ENCODE measurements around the gene FGF14. TPM values are rescaled to one million over a fixed set of nuclear protein-coding genes. Genes with fewer than 3 reads are reported as not detected.

Gene FGF14
- polyA plus RNA-seq, 1 of the 3 experiments (the other 2 are of a cell fraction) = 0.20 TPM

- Histone ChIP-seq H3K9ac (no peak overlapping the region), H3K79me2 (ENCODE audit: insufficient read depth) (no peaks in the 10 kb centered on the region), H3K9me3 (no peaks in the 10 kb centered on the region), H3K4me3 (ENCODE audit: low read depth in 2 of 2, low read length in 1 of 2) (no peak overlapping the region), H3F3A (replicated peaks; ENCODE audit: insufficient read depth) (no peaks in the 10 kb centered on the region), H4K20me1 (ENCODE audit: insufficient read depth) (no peaks in the 10 kb centered on the region), H3K9me2 (no peaks in the 10 kb centered on the region), H3K27me3 (ENCODE audit: insufficient read depth) (no peaks in the 10 kb centered on the region), H3K36me3 (replicated peaks in 1 of 2; ENCODE audit: control insufficient read depth in 1 of 2, insufficient read depth in 2 of 2, low read length in 1 of 2) (peaks cover 0 to 6% of the 10 kb centered on the region in 2 experiments), H3K27ac (ENCODE audit: low read depth in 2 of 2, low read length in 1 of 2) (no peak overlapping the region), H3K4me1 (ENCODE audit: control insufficient read depth in 1 of 2, insufficient read depth in 2 of 2, low read depth in 1 of 2, low read length in 1 of 2) (peaks cover 0 to 28% of the 10 kb centered on the region in 2 experiments; a peak in 2 of 4 replicates), H2AFZ (ENCODE audit: low read depth) (no peak overlapping the region), H3K4me2 (no peak overlapping the region)
- TF ChIP-seq GATA2 (CRISPR knock-in tag; IDR thresholded peaks at IDR 0.05) = no peak
- TF ChIP-seq IRF3 (IDR thresholded peaks at IDR 0.05; ENCODE audit: low read depth, low read length) = no peak
- no peak for TF ChIP-seq TAF1 (IDR thresholded peaks at IDR 0.05; ENCODE audit: borderline replicate concordance, low read depth, low read length)
- no peak for TF ChIP-seq ELF1 (IDR thresholded peaks at IDR 0.05)
- TF ChIP-seq TEAD4 (IDR thresholded peaks at IDR 0.05; ENCODE audit: borderline replicate concordance, insufficient read depth) = no peak
- TF ChIP-seq RAD21 (IDR thresholded peaks at IDR 0.05; ENCODE audit: low read length) = no peak
- TF ChIP-seq RXRA (IDR thresholded peaks at IDR 0.05; ENCODE audit: borderline replicate concordance, low read depth) = no peak
- ChIA-PET POLR2A (no interaction called here), CTCF (no interaction called here)
- WGBS (ENCODE audit: low lambda C conversion rate) = 67% methylated on average over 5 of the region's 5 CpGs
- no peak for DNase-seq
Measured at GRCh38 chr13:102346769-102347168, 55.1 kb downstream of the FGF14 start.

- ChIA-PET CTCF (interaction anchor here (0.9 to 1.4 kb wide), 3 partner anchors 9 to 148 kb away, joined by 3 read pairs; no protein-coding TSS in a partner anchor), POLR2A (no interaction called here)
- Histone ChIP-seq H3K79me2 (ENCODE audit: insufficient read depth) (no peaks in the 10 kb centered on the region), H3F3A (replicated peaks; ENCODE audit: insufficient read depth) (no peaks in the 10 kb centered on the region), H3K4me2 (no peak overlapping the region), H3K4me1 (ENCODE audit: control insufficient read depth in 1 of 2, insufficient read depth in 2 of 2, low read depth in 1 of 2, low read length in 1 of 2) (peaks cover 0 to 22% of the 10 kb centered on the region in 2 experiments; a peak in 2 of 4 replicates), H3K9me3 (no peaks in the 10 kb centered on the region), H3K9ac (no peak overlapping the region), H3K4me3 (ENCODE audit: low read depth in 2 of 2, low read length in 1 of 2) (no peak overlapping the region), H2AFZ (ENCODE audit: low read depth) (no peak overlapping the region), H4K20me1 (ENCODE audit: insufficient read depth) (no peaks in the 10 kb centered on the region), H3K36me3 (replicated peaks in 1 of 2; ENCODE audit: control insufficient read depth in 1 of 2, insufficient read depth in 2 of 2, low read length in 1 of 2) (peaks cover 0 to 5% of the 10 kb centered on the region in 2 experiments), H3K27me3 (ENCODE audit: insufficient read depth) (no peaks in the 10 kb centered on the region), H3K9me2 (no peaks in the 10 kb centered on the region), H3K27ac (ENCODE audit: low read depth in 2 of 2, low read length in 1 of 2) (no peak overlapping the region; a peak in 1 of 4 replicates)
- no peak for TF ChIP-seq NRF1 (IDR thresholded peaks at IDR 0.05; ENCODE audit: low read depth, low read length)
- no peak for TF ChIP-seq GATA2 (CRISPR knock-in tag; IDR thresholded peaks at IDR 0.05)
- no peak for TF ChIP-seq PBX3 (IDR thresholded peaks at IDR 0.05)
- TF ChIP-seq EP300 (IDR thresholded peaks at IDR 0.05; ENCODE audit: borderline replicate concordance in 1 of 2, low read depth in 1 of 2, low read length in 1 of 2) = no peak
- TF ChIP-seq TAF1 (IDR thresholded peaks at IDR 0.05; ENCODE audit: borderline replicate concordance, low read depth, low read length) = no peak
- no peak for TF ChIP-seq MAX (IDR thresholded peaks at IDR 0.05; ENCODE audit: low read depth)
- TF ChIP-seq TEAD4 (IDR thresholded peaks at IDR 0.05; ENCODE audit: borderline replicate concordance, insufficient read depth) = no peak
- TF ChIP-seq FOXJ3 (CRISPR knock-in tag; IDR thresholded peaks at IDR 0.05) = no peak
- no peak for TF ChIP-seq MXI1 (IDR thresholded peaks at IDR 0.05; ENCODE audit: low read depth, low read length)
- no peak for TF ChIP-seq ELF1 (IDR thresholded peaks at IDR 0.05)
- no peak for TF ChIP-seq SIN3A (IDR thresholded peaks at IDR 0.05; ENCODE audit: borderline replicate concordance, low read depth, low read length)
- no peak for TF ChIP-seq RCOR1 (IDR thresholded peaks at IDR 0.05; ENCODE audit: low read length)
- TF ChIP-seq CHD2 (IDR thresholded peaks at IDR 0.05; ENCODE audit: low read length, partially characterized antibody) = no peak
- TF ChIP-seq USF1 (IDR thresholded peaks at IDR 0.05; ENCODE audit: borderline replicate concordance, low read depth) = no peak
- no peak for TF ChIP-seq JUND (IDR thresholded peaks at IDR 0.05)
- TF ChIP-seq RFX5 (IDR thresholded peaks at IDR 0.05; ENCODE audit: low read length) = no peak
- TF ChIP-seq IRF3 (IDR thresholded peaks at IDR 0.05; ENCODE audit: low read depth, low read length) = no peak
- TF ChIP-seq FOSL2 (IDR thresholded peaks at IDR 0.05; ENCODE audit: borderline replicate concordance, low read depth) = no peak
- TF ChIP-seq RXRA (IDR thresholded peaks at IDR 0.05; ENCODE audit: borderline replicate concordance, low read depth) = no peak
- no peak for TF ChIP-seq TCF12 (IDR thresholded peaks at IDR 0.05)
- no peak for DNase-seq
Measured at GRCh38 chr13:102344410-102344809, 57.4 kb downstream of the FGF14 start.

Data from SK-N-SH (cell line).